Stimulated activated naive CD4-positive, alpha-beta T cell treated with Interleukin-2 at 50 U/mL for 16 hours (primary cell): ENCODE measurements around the gene ZNF790.

Experiments
- DNase-seq: peaks from one replicate; lab custom pipeline; 2025; lab: John Stamatoyannopoulos, UW

The ZNF790 gene

DNA sequence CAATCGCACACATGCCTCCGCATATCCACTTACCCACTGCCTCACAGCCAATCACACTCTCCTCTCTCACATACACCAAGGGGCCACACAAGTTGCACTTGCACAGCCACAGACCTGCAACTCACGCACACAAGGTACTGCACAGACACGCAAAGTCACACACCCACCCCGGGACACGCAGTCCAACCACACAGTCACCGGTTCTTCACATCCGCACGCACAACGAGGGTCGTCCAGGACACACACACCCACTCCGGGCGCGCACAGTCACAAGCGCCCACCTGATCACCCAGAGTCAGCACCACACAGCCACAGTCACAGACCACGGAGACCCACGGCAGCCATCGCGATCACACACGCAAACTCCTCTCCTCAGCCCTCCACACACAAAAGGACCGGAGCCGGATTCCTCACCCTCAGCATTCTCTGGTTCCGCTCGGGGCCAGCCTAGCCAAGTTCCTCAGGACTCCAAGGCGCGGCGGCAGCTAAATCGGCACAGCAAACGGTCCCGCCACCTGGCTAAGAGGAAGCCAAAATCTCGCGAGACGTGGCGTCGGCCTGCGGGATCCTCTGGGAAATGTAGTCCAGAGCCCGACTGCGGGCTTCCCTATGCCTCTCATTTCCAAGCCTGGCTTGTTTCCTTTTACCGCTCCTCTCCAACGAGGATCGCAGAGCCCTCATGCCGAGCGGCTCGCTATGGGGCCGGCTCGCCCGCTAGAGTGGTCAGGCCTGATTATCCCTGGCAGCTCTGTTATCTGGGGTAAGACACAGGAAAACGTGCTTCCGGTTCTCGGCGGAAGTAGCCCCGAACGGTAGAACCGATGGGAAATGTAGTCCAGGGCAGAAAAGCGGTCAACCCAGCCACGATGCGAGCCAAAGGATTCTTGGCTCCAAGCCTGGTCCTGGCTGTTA, 65.6 kb downstream of the ZNF790 start, which contains the start of gene ZNF850:
TSS of gene ZNF850 (minus strand) at position 497 of the 912 bp plus-strand sequence. CDS start 10,201 bp downstream, outside the sequence.
- DNase-seq: peak; percentile 91

DNA sequence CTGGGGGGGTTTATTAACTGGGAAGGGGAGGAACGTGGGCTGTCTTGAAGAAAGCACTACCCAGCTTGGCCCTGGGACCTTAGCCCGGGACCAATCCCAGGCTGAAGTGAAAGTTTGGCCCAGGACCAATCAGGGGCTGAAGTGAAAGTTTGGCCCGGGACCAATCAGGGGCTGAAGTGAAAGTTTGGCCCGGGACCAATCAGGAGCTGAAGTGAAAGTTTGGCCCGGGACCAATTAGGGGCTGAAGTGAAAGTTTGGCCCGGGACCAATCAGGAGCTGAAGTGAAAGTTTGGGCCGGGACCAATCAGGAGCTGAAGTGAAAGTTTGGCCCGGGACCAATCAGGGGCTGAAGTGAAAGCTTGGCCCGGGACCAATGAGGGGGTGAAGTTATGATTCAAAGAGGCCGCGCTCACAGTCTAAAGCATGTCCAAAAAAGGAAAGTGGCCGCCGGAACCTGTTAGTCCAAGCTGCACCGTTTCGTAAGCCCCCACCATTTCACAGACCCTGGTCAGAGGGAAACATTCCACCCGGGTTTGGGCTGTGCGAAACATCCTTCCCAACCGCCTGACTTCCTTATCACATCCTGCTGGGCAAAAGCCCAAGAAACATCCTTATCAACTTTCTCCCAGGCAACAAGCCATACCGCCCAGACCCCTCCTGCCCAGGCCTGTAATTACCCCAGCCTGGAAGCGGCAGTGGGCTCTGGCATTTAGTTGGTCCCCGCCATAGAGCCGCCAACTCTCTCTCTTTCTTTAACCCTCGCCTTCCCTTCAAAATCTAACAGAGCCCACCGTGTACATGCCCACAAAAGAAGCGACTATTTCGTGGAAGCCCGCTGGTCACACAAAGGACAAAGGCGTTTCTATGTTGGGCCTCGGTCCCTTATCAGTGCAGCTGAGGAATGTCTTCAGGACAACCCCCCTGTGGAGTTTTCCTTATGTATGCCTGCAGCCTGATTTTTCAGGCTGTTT, 66.6 kb downstream of the ZNF790 start:
- DNase-seq: peak; percentile 4
